Right atrium auricular region (tissue), 2 donors: ENCODE results near the gene GRB10. TPM values are rescaled to one million over a fixed set of nuclear protein-coding genes. Genes with fewer than 3 reads are reported as not detected.

Source experiments
- DNase-seq: peaks from one replicate; pipeline ENCODE4 v3.0.0-alpha.2; 2019; ENCODE audit warnings: low spot score
- H3K27ac ChIP-seq, 2 donors: fragments of 200-600 bp; sonication (generic); 1 replicate in 1 of 2; 2 replicates in 1 of 2; pipeline ENCODE4 v1.5.1; 2016 to 2019
- H3K27me3 ChIP-seq, 2 donors: fragments of 200-600 bp; sonication (generic); one replicate each; pipeline versions ENCODE4 v1.5.1 to v1.6.0; 2017 to 2019
- H3K36me3 ChIP-seq: fragments of 200-600 bp; sonication (generic); one replicate; pipeline ENCODE4 v1.5.1; 2016
- H3K4me1 ChIP-seq, 2 donors: fragments of 200-600 bp; sonication (generic); one replicate each; pipeline versions ENCODE4 v1.5.1 to v1.6.0; 2017 to 2019
- H3K4me3 ChIP-seq, 2 donors: fragments of 200-600 bp; sonication (generic); 1 replicate in 1 of 2; 2 replicates in 1 of 2; pipeline ENCODE4 v1.5.1; 2017 to 2019; ENCODE audit warnings: mild to moderate bottlenecking in 1 of 2, moderate library complexity in 1 of 2
- H3K9me3 ChIP-seq, 2 donors: fragments of 200-600 bp; sonication (generic); one replicate each; pipeline ENCODE4 v1.5.1; 2019
- total RNA-seq, 2 donors: library from RNA; depleted of rRNA; stranded (reverse); fragments of >200 nt; gene quantifications; one replicate each; pipeline ENCODE4 v1.1.0, GENCODE V29; 2016
- TF ChIP-seq, protein P1 (sequence below), 2 donors: fragments of 200-600 bp; sonication (generic); IDR thresholded peaks; one replicate each; pipeline ENCODE4 v1.5.1; 2019; ENCODE audit warnings: antibody characterized with exemption in 2 of 2

The GRB10 gene
- total RNA-seq, 2 donors from 2014 or later, result 36.5 to 39.0 TPM

DNA sequence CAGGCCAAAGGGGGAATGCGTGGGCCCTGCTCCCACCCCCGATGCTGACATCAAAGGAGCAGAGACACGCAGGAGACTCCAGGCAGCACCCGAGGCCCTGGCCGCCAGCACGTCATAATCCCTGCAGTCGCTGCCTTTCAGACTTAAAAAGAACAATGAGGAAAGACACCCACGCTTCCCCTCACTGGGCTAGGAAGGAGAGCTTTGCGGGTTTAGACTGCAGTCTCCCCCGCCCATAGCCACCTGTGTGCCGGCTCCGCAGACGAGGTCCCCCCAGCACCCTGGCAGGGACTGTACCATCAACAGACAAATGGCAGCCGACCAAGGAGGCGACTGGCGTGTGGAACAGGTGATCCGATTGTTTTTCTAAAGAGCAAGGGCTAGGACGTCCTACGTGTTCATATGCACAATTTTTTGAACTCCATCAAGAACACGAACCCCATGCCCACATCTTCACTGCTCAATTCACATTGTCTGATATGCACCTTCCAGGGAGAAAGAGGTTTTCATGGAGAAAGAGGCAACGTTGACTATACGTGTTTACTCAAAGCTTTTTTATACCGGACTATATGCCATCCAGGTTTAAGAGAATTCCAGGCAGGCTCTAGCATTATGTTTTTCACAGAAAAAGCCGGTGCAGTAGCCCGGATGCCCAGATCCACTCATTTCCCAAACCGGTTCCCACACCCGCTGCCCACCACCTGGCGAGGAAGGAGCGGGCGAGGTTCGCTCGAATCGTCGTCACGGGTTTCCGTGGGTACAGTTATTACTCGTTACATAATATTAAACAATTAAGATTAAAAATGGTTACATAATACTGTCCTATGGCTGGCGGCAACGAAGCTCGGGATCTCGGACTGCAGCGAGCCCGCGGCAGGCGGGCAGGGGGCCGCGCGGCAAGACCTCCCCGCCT, 1.1 kb downstream of the GRB10 start:
- no peak for DNase-seq
- Histone ChIP-seq H3K27me3 (no peaks in the 10 kb centered on the region), H3K4me1 (peaks cover 0 to 52% of the 10 kb centered on the region in 2 donors), H3K27ac (no peak overlapping the region), H3K4me3 (peak overlapping the region; percentile 44 to 60), H3K36me3 (no peaks in the 10 kb centered on the region), H3K9me3 (no peaks in the 10 kb centered on the region)
- TF ChIP-seq, protein P1, sequence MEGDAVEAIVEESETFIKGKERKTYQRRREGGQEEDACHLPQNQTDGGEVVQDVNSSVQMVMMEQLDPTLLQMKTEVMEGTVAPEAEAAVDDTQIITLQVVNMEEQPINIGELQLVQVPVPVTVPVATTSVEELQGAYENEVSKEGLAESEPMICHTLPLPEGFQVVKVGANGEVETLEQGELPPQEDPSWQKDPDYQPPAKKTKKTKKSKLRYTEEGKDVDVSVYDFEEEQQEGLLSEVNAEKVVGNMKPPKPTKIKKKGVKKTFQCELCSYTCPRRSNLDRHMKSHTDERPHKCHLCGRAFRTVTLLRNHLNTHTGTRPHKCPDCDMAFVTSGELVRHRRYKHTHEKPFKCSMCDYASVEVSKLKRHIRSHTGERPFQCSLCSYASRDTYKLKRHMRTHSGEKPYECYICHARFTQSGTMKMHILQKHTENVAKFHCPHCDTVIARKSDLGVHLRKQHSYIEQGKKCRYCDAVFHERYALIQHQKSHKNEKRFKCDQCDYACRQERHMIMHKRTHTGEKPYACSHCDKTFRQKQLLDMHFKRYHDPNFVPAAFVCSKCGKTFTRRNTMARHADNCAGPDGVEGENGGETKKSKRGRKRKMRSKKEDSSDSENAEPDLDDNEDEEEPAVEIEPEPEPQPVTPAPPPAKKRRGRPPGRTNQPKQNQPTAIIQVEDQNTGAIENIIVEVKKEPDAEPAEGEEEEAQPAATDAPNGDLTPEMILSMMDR (IDR thresholded peaks at IDR 0.05), result no peak

DNA sequence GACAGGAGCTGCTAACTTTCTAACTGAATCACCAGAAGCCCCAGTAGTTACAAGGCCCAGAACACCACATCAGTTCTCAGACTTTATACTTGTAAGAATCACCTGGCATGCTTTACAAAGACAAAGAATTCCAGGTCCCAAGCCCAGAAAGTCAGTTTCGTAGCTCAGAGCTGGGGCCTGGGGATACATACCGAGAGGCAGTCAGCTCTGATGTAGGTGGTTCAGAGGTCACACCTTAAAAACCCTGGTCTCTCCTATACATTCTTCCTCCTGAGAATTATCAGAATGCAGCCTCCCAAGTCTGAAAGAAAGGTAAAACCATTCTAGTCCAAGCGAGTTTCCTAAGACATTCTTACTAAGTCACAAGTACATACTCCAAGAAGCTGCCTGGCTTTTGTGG, 2.3 kb downstream of the GRB10 start:
- Histone ChIP-seq H3K9me3 (no peaks in the 10 kb centered on the region), H3K27ac (no peak overlapping the region), H3K4me3 (no peak overlapping the region), H3K4me1 (peaks cover 0 to 57% of the 10 kb centered on the region in 2 donors), H3K27me3 (no peaks in the 10 kb centered on the region), H3K36me3 (no peaks in the 10 kb centered on the region)
- TF ChIP-seq, protein P1 (IDR thresholded peaks at IDR 0.05), result no peak
- no peak for DNase-seq

DNA sequence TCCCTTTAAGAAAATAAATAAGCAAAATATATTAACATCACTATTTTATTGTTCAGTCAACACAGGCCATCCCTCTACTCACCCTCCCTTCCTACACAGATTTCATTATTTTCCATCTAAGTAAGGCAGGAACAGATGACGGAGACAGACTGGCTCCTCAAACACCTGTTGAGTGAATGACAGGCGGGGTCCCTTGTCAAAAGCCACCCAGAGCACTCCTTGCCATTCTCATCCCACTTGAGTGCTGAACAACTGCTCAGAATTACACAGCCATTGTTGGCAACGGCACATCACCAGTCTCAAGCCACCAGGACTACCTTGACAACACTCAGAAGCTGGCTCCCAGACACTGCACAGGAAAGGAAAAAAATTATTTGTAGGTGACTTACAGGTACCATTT, 3.3 kb downstream of the GRB10 start:
- no peak for DNase-seq
- TF ChIP-seq, protein P1 (IDR thresholded peaks at IDR 0.05), result no peak
- Histone ChIP-seq H3K36me3 (no peaks in the 10 kb centered on the region), H3K27me3 (no peaks in the 10 kb centered on the region), H3K27ac (no peak overlapping the region), H3K9me3 (no peaks in the 10 kb centered on the region), H3K4me3 (no peak overlapping the region), H3K4me1 (peaks cover 0 to 51% of the 10 kb centered on the region in 2 donors)

DNA sequence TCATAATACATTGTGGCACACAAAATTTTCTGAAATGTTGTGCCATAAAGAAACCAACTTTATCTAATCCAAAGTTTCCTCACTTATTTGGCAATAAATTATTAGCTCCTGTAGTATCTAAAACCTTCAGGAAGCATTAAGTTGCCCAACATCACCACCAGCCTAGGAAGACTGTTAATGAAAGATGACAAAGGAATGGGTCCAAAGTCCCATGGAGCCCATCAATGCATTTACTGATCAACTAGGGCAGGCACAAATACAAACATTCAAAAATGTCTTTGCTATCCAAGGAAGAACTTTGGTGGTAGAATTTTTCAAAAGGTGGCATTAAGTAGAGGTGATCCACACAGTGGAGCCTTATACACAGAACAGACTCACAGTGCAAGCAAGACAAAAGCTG, 4.5 kb downstream of the GRB10 start:
- H3K27ac ChIP-seq, result no peak overlapping the region
- H3K4me3 ChIP-seq, result no peak overlapping the region
- TF ChIP-seq, protein P1 (IDR thresholded peaks at IDR 0.05), result no peak
- H3K9me3 ChIP-seq, result no peaks in the 10 kb centered on the region
- DNase-seq, result no peak
- H3K27me3 ChIP-seq, result no peaks in the 10 kb centered on the region
- H3K4me1 ChIP-seq, result peaks cover 0 to 42% of the 10 kb centered on the region in 2 donors
- no peaks in the 10 kb centered on the region for H3K36me3 ChIP-seq

DNA sequence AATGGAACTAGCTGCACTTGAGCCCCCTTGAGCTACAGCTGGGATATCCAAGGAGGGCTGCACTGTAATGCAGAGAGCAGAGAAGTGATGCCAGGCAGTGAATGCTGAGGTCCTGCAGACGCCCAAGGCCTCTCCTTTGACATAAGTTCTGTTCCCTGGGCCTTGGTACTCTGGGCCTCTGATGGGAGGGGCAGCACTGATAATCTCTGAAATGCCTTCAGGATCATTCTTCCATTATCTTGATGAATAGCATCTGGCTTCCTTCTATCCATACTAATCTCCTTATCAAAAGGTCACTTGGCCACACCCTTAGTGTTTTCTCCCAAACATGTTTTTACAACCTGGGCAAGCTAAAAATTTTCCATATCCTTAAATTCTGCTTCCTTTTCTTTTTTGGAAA, 6.9 kb downstream of the GRB10 start:
- no peaks in the 10 kb centered on the region for H3K9me3 ChIP-seq
- no peak for DNase-seq
- no peaks in the 10 kb centered on the region for H3K36me3 ChIP-seq
- TF ChIP-seq, protein P1 (IDR thresholded peaks at IDR 0.05), result no peak
- H3K4me1 ChIP-seq, result peaks cover 0 to 37% of the 10 kb centered on the region in 2 donors
- no peak overlapping the region for H3K4me3 ChIP-seq
- H3K27me3 ChIP-seq, result no peaks in the 10 kb centered on the region
- no peak overlapping the region for H3K27ac ChIP-seq
